Peyer's patch (tissue), 4 donors: ENCODE results near the gene SUSD1. TPM values are rescaled to one million over a fixed set of nuclear protein-coding genes. Genes with fewer than 3 reads are reported as not detected.
A peak's percentile ranks its signal among the peaks of the same experiment; 100 is the strongest.

Experiments
- DNase-seq, 3 donors: peaks; one replicate each; pipeline ENCODE4 v3.0.0-alpha.2; 2017 to 2019
- H3K27ac ChIP-seq, 4 donors: fragments of 200-600 bp; sonication (generic); one replicate each; pipeline ENCODE4 v1.5.1; 2016 to 2019
- H3K27me3 ChIP-seq, 2 donors: fragments of 200-600 bp; sonication (generic); one replicate each; pipeline ENCODE4 v1.5.1; 2019
- H3K36me3 ChIP-seq, 3 donors: fragments of 200-600 bp; sonication (generic); one replicate each; pipeline ENCODE4 v1.5.1; 2016 to 2019
- H3K4me1 ChIP-seq, 4 donors: fragments of 200-600 bp; sonication (generic); one replicate each; pipeline ENCODE4 v1.5.1; 2016 to 2019
- H3K4me3 ChIP-seq, 4 donors: fragments of 200-600 bp; sonication (generic); 1 replicate in 3 of 4; 2 replicates in 1 of 4; pipeline ENCODE4 v1.5.1; 2016 to 2019; ENCODE audit warnings: mild to moderate bottlenecking in 1 of 4
- H3K9me3 ChIP-seq, 4 donors: fragments of 200-600 bp; sonication (generic); one replicate each; pipeline ENCODE4 v1.5.1; 2016 to 2019; ENCODE audit warnings: mild to moderate bottlenecking in 1 of 4
- CTCF ChIP-seq, 6 experiments: fragments of 450-650 bp in 4 of 6; fragments of 200-600 bp in 2 of 6; sonication (generic) in 1 of 6; IDR thresholded peaks; one replicate each; pipeline ENCODE4 v1.5.1; 2017 to 2019; ENCODE audit warnings: antibody characterized with exemption in 6 of 6, mild to moderate bottlenecking in 3 of 6, moderate library complexity in 1 of 6
- POLR2A ChIP-seq, 2 donors: fragments of 450-650 bp; IDR thresholded peaks; one replicate each; pipeline ENCODE4 v1.5.1; 2017; ENCODE audit warnings: antibody characterized with exemption in 2 of 2, mild to moderate bottlenecking in 2 of 2, moderate library complexity in 2 of 2
- total RNA-seq, 4 donors: library from RNA; depleted of rRNA; stranded (reverse); fragments of >200 nt; gene quantifications; one replicate each; pipeline ENCODE4 v1.1.0, GENCODE V29; 2016

The SUSD1 gene
- total RNA-seq, 4 donors from 2014 or later: 10.6 to 28.9 (median 21.3) TPM

DNA sequence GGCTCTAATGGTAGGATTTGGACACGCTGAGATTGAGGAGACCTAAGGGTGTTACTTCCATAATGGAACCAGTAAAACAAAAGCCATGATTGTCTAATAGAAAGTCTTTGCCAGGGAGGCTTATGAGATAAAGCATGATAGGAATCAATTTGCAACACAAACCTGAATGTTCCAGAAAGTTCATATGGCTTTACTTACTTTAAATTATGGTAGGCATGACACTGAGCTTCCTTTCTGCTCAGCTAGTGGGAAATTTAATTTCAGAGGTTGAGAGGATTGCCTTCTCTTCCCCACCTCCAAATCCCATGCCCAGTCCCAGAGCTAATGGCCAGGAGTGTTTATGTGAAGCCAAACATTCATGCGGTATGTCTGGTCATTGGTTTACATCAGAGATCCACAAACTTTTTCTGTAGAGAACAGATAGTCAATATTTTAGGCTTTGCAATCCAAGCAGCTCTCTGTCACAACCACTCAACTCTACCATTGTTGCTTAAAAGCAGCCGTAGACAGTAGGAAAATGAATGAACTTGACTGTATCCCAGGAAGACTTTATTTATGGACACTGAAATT is 164.0 kb downstream of the SUSD1 start:
- H3K9me3 ChIP-seq: no peaks in the 10 kb centered on the region
- H3K36me3 ChIP-seq: no peaks in the 10 kb centered on the region
- H3K4me3 ChIP-seq: no peak overlapping the region
- H3K27me3 ChIP-seq: no peaks in the 10 kb centered on the region
- H3K4me1 ChIP-seq: peaks cover 0 to 25% (median 8%) of the 10 kb centered on the region in 4 donors
- TF ChIP-seq CTCF (IDR thresholded peaks at IDR 0.05) (no peak), POLR2A (IDR thresholded peaks at IDR 0.05) (no peak)
- no peak for DNase-seq
- peak overlapping the region in 1 of 4 donors; percentile 71 for H3K27ac ChIP-seq

DNA sequence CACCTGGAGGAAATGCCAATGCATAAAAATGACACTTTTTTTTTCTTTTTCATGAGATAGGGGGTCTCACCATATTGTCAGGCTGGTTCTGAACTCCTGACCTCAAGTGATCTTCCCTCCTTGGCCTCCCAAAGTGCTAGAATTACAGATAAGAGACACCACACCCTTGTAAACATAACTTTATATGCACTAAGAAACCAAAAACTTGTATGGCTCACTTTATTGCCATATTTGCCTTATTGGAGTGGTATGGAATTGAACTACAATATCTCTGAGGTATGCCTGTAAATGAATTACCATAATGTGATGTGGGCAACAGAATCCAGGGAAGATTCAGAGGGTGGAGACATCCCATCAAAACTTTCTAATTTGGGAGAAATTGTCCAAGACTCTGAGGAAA is 164.6 kb downstream of the SUSD1 start:
- Histone ChIP-seq H3K27ac (no peak overlapping the region), H3K36me3 (no peaks in the 10 kb centered on the region), H3K4me3 (no peak overlapping the region), H3K4me1 (peaks cover 0 to 25% (median 8%) of the 10 kb centered on the region in 4 donors), H3K9me3 (no peaks in the 10 kb centered on the region), H3K27me3 (no peaks in the 10 kb centered on the region)
- no peak for DNase-seq
- no peak for TF ChIP-seq CTCF (IDR thresholded peaks at IDR 0.05)
- no peak for TF ChIP-seq POLR2A (IDR thresholded peaks at IDR 0.05)

- H3K4me3 ChIP-seq: no peak overlapping the region
- no peaks in the 10 kb centered on the region for H3K36me3 ChIP-seq
- no peaks in the 10 kb centered on the region for H3K27me3 ChIP-seq
- no peak overlapping the region for H3K27ac ChIP-seq
- H3K4me1 ChIP-seq: peaks cover 0 to 25% (median 8%) of the 10 kb centered on the region in 4 donors
- no peaks in the 10 kb centered on the region for H3K9me3 ChIP-seq
- TF ChIP-seq CTCF (IDR thresholded peaks at IDR 0.05): no peak
- TF ChIP-seq POLR2A (IDR thresholded peaks at IDR 0.05): no peak
- no peak for DNase-seq
Observed at GRCh38 chr9:112009656-112010055, 165.4 kb downstream of the SUSD1 start.

DNA sequence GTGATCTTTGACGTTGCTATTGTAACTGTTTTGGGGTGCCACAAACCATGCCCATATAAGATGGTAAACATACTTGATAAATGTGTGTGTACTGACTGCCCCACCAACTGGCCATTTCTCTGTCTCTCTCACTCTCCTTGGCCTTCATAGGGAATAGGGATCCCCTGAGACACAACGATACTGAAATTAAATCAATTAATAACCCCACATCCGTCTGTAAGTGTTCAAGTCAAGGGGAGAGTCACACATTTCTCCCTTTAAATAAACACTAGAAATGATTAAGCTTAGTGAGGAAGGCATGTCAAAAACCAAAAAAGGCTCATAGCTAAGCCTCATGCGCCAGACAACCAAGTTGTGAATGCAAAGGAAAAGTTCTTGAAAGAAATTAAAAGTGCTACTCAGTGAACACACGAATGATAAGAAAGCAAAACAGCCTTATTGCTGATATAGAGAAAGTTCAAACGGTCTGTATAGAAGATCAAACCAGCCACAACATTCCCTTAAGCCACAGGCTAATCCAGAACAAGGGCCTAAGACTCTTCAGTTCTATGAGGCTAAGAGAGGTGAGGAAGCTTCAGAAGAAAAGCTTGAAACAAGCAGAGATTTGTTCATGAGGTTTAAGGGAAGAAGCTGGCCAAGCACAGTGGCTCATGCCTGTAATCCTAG is 167.4 kb downstream of the SUSD1 start:
- Histone ChIP-seq H3K9me3 (no peaks in the 10 kb centered on the region), H3K36me3 (no peaks in the 10 kb centered on the region), H3K27ac (no peak overlapping the region), H3K4me1 (peaks cover 0 to 19% (median 7%) of the 10 kb centered on the region in 4 donors), H3K4me3 (no peak overlapping the region), H3K27me3 (no peaks in the 10 kb centered on the region)
- TF ChIP-seq POLR2A (IDR thresholded peaks at IDR 0.05): no peak
- no peak for TF ChIP-seq CTCF (IDR thresholded peaks at IDR 0.05)
- no peak for DNase-seq

DNA sequence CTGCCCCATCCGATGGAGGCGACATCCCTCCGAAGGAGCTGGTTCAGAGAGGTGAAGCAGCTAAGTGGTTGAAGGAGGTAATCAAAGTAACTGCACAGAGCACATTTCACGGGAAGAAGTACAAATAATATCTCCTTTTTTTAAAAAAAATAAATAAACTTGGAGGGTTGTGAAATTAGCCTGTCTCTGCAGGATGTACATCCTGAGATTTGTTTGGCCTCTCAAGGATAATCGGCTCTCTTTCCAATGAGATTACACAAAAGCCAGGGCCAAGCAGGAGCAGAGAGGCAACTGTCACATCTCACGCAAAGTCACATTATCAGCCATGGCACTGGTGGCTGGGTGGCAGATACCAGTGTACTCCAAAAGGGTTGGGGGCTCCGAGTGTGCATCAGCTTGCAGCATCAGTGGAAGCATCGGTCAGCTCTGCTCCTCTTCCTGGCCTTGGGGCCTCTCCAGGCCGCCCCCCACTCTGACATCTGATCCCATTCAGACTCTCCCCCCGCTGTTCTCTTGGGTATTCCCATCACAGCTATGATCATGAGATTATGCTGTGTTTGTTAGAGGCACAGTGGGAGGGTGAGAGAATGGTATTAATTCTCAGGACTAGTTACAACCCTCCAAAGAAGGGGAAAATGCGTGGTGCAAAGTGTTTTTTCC is 168.6 kb downstream of the SUSD1 start:
- Histone ChIP-seq H3K27ac (no peak overlapping the region), H3K9me3 (no peaks in the 10 kb centered on the region), H3K27me3 (no peaks in the 10 kb centered on the region), H3K4me1 (peaks cover 0 to 7% (median 4%) of the 10 kb centered on the region in 4 donors), H3K36me3 (no peaks in the 10 kb centered on the region), H3K4me3 (no peak overlapping the region)
- DNase-seq: no peak
- no peak for TF ChIP-seq POLR2A (IDR thresholded peaks at IDR 0.05)
- no peak for TF ChIP-seq CTCF (IDR thresholded peaks at IDR 0.05)
